ENCODE results near the gene PNKP.

The PNKP gene

DNA sequence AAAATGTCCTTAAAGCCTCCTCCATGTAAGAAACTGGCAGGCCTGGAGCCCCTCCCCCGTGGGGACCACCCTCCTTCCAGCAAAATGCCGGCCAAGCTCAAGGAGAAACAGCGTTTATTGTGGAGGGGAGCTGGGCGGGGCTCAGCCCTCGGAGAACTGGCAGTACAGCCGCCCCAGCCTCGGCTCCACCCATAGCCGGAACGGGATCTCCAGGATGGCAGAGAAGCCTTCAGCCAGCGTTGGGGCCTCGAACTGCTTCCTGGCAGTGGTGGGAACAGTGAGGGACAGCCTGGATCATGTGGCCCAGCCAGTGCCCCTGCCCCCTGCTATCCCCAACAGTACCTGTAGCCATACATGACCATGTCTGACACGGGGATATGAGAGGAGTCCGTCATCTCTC is 6.3 kb downstream of the PNKP start:
- Histone ChIP-seq H3K27ac (ENCODE audit: extremely low read depth, low read depth, low read length) (peak overlapping the region; percentile 66), H3K9me3 (ENCODE audit: control insufficient read depth, insufficient read depth, low read depth, low read length) (no peaks in the 10 kb centered on the region), H3K36me3 (ENCODE audit: control insufficient read depth in 2 of 2, insufficient read depth in 1 of 2, low read length in 2 of 2) (peaks cover 21 to 85% of the 10 kb centered on the region in 2 experiments), H3K4me3 (ENCODE audit: low read depth, low read length) (no peak overlapping the region), H3K4me1 (ENCODE audit: control insufficient read depth, insufficient read depth, low read length) (peaks cover 16% of the 10 kb centered on the region)
- CTCF ChIA-PET: no interaction called here
- POLR2A ChIA-PET: interaction anchor here (0.6 to 8.2 kb wide), 6 partner anchors 8 to 137 kb away, joined by 3 to 128 read pairs (median 4); partner anchors contain the start of genes AKT1S1, PTOV1 and TBC1D17
- TF ChIP-seq ZNF266 (tag by site-specific recombination; IDR thresholded peaks at IDR 0.05; ENCODE audit: low read depth) (no peak), ZNF112 (tag by site-specific recombination; IDR thresholded peaks at IDR 0.05) (no peak), OSR2 (tag by site-specific recombination; IDR thresholded peaks at IDR 0.05) (no peak), ZNF121 (tag by site-specific recombination; IDR thresholded peaks at IDR 0.05) (no peak), KLF8 (tag by site-specific recombination; IDR thresholded peaks at IDR 0.05) (peak; percentile 27; the same call in 1 of the 2 replicates), ZNF10 (tag by site-specific recombination; IDR thresholded peaks at IDR 0.05) (no peak), ZNF629 (tag by site-specific recombination; IDR thresholded peaks at IDR 0.05) (no peak), KLF7 (tag by site-specific recombination; IDR thresholded peaks at IDR 0.05; ENCODE audit: borderline replicate concordance) (0 out of 2 replicates have a peak, but pooled peaks have one; percentile 45), TCF7L2 (IDR thresholded peaks at IDR 0.05; ENCODE audit: borderline replicate concordance, low read depth, low read length) (no peak), MEIS1 (CRISPR knock-in tag; IDR thresholded peaks at IDR 0.05; ENCODE audit: borderline replicate concordance) (no peak), ZNF501 (tag by site-specific recombination; IDR thresholded peaks at IDR 0.05) (no peak), ZSCAN4 (tag by site-specific recombination; IDR thresholded peaks at IDR 0.05) (no peak), ZFP3 (tag by site-specific recombination; IDR thresholded peaks at IDR 0.05; ENCODE audit: low read depth) (no peak), ZNF510 (tag by site-specific recombination; IDR thresholded peaks at IDR 0.05; ENCODE audit: insufficient replicate concordance) (no peak), KLF10 (tag by site-specific recombination; IDR thresholded peaks at IDR 0.05) (no peak), ZNF514 (tag by site-specific recombination; IDR thresholded peaks at IDR 0.05) (no peak), RBAK (tag by site-specific recombination; IDR thresholded peaks at IDR 0.05) (no peak), BCL11B (tag by site-specific recombination; IDR thresholded peaks at IDR 0.05; ENCODE audit: low read depth) (0 out of 2 replicates have a peak, but pooled peaks have one; percentile 2), ZNF830 (tag by site-specific recombination; IDR thresholded peaks at IDR 0.05; ENCODE audit: low read depth) (no peak), KLF17 (tag by site-specific recombination; IDR thresholded peaks at IDR 0.05) (no peak), ZNF837 (tag by site-specific recombination; IDR thresholded peaks at IDR 0.05) (no peak), GFI1B (tag by site-specific recombination; IDR thresholded peaks at IDR 0.05) (no peak), GLIS1 (tag by site-specific recombination; IDR thresholded peaks at IDR 0.05) (no peak), ZNF473 (tag by site-specific recombination; IDR thresholded peaks at IDR 0.05) (no peak), ZNF350 (tag by site-specific recombination; IDR thresholded peaks at IDR 0.05) (no peak), ZBTB17 (tag by site-specific recombination; IDR thresholded peaks at IDR 0.05) (peak; percentile 55; the same call in 1 of the 2 replicates), IKZF3 (tag by site-specific recombination; IDR thresholded peaks at IDR 0.05) (no peak), ZXDB (tag by site-specific recombination; IDR thresholded peaks at IDR 0.05) (no peak), ZNF544 (tag by site-specific recombination; IDR thresholded peaks at IDR 0.05) (no peak), ZNF600 (tag by site-specific recombination; IDR thresholded peaks at IDR 0.05) (peak; percentile 78), ZNF488 (tag by site-specific recombination; IDR thresholded peaks at IDR 0.05) (no peak), HOXA7 (CRISPR knock-in tag; IDR thresholded peaks at IDR 0.05; ENCODE audit: borderline replicate concordance) (no peak), ZNF555 (tag by site-specific recombination; conservative IDR thresholded peaks at IDR 0.05) (no peak), ZNF548 (tag by site-specific recombination; IDR thresholded peaks at IDR 0.05) (no peak), MZF1 (tag by site-specific recombination; IDR thresholded peaks at IDR 0.05; ENCODE audit: borderline replicate concordance) (no peak), ZNF335 (tag by site-specific recombination; conservative IDR thresholded peaks at IDR 0.05) (no peak)
- TF ChIP-seq, protein P1, sequence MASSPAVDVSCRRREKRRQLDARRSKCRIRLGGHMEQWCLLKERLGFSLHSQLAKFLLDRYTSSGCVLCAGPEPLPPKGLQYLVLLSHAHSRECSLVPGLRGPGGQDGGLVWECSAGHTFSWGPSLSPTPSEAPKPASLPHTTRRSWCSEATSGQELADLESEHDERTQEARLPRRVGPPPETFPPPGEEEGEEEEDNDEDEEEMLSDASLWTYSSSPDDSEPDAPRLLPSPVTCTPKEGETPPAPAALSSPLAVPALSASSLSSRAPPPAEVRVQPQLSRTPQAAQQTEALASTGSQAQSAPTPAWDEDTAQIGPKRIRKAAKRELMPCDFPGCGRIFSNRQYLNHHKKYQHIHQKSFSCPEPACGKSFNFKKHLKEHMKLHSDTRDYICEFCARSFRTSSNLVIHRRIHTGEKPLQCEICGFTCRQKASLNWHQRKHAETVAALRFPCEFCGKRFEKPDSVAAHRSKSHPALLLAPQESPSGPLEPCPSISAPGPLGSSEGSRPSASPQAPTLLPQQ (tag by site-specific recombination; IDR thresholded peaks at IDR 0.05): 0 out of 2 replicates have a peak, but pooled peaks have one; percentile 16
- TF ChIP-seq, protein P2, sequence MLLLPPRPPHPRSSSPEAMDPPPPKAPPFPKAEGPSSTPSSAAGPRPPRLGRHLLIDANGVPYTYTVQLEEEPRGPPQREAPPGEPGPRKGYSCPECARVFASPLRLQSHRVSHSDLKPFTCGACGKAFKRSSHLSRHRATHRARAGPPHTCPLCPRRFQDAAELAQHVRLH (tag by site-specific recombination; IDR thresholded peaks at IDR 0.05): no peak

Data from HEK293 (cell line).